NCI-H2029 treated with DMSO at 0.1 percent for 48 hours (cell line): ENCODE results near the gene WFDC11.
"Not testable (repeated sequence)": the region's sequence is repeated elsewhere in the genome, so short reads cannot be mapped to it uniquely, and the experiment has no call there.

ENCODE experiments used
- DNase-seq: peaks from one replicate; lab custom pipeline; 2025; lab: John Stamatoyannopoulos, UW

The WFDC11 gene

DNA sequence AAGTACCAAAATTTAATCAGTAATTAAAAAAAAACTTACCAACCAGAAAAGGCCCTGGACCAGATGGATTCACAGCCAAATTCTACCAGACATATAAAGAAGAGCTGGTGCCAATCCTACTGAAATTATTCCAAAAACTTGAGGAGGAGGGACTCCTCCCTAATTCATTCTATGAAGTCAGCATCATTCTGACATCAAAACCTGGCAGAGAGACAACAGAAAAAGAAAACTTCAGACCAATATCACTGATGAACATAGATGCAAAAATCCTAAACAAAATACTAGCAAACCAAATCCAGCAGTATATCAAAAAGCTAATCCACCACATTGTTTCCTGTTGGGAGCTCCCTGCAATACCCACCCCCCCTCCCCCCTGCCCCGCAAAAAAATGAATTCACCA, at the start of gene WFDC11:
WFDC11 (minus strand) TSS at position 101 of the 400 bp plus-strand sequence. CDS start 19,639 bp downstream, outside the sequence.
- DNase-seq = no peak

DNA sequence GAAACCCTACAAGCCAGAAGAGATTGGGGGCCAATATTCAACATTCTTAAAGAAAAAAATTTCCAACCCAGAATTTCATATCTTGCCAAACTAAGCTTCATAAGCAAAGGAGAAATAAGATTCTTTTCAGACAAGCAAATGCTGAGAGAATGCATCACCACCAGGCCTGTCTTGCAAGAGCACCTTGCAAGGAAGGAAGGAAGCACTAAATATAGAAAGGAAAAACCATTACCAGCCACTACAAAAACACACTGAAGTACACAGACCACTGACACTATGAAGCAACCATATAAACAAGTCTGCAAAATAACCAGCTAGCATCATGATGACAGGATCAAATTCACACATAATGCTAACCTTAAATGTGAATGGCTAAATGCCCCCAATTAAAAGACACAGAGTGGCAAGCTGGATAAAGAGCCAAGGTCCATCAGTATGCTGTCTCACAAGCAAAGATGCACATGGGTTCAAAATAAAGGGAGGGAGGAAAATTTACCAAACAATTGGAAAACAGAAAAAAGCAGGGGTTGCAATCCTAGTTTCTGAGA, 46.2 kb upstream of the WFDC11 start:
- not testable (repeated sequence) for DNase-seq

GRCh38 chr20:45704969-45705637, 35.1 kb upstream of the WFDC11 start, which contains the start of gene WFDC10B:
Gene WFDC10B, minus strand, starts transcription at chr20:45705019. Its CDS starts 19,027 bp downstream, at chr20:45685992.
- peak; percentile 90 for DNase-seq

DNA sequence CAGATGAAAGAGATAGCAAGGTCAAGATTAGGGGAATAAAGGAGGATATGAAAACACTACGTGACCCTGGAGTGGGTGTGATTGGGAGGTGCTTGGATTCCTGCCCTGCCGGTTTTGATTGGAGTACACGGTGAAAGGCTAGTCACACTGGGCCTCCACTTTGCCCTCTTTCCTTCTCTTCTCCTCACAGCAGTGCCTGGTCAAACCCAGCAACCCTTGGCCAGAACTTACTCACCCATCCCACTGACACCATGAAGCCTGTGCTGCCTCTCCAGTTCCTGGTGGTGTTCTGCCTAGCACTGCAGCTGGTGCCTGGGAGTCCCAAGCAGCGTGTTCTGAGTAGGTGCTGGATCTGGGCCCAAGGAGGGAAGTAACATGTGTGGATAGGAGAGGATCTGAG, 31.8 kb upstream of the WFDC11 start, which contains the start of gene WFDC13:
WFDC13 (plus strand) TSS at position 166 of the 400 bp plus-strand sequence; CDS start at position 252, 86 bp downstream.
- no peak for DNase-seq

- no peak for DNase-seq
Observed at GRCh38 chr20:45701104-45701503, 31.1 kb upstream of the WFDC11 start.

GRCh38 chr20:45695496-45695895, 25.5 kb upstream of the WFDC11 start:
- DNase-seq = no peak

GRCh38 chr20:45693346-45693745, 23.3 kb upstream of the WFDC11 start:
- not testable (repeated sequence) for DNase-seq

- peak; percentile 4 for DNase-seq
Observed at GRCh38 chr20:45685896-45686295, 15.9 kb upstream of the WFDC11 start.

DNA sequence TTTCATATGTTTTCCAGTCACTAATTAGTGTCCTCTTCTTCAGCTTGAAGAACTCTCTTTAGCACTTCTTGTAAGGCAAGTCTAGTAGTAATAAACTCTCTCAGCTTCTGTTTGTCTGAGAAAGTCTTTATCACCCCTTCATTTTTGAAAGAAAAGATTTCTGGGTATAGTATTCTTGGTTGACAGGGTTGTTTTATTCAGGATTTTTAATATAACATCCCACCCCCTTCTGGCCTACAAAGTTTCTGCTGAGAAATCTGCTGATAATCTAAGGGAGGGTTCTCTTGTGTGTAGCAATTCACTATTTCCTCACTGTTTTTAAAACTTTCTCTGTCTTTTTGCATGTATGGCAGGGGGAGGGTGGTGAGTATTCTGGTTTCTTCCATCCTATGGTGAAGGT, 9.6 kb upstream of the WFDC11 start:
- no peak for DNase-seq

DNA sequence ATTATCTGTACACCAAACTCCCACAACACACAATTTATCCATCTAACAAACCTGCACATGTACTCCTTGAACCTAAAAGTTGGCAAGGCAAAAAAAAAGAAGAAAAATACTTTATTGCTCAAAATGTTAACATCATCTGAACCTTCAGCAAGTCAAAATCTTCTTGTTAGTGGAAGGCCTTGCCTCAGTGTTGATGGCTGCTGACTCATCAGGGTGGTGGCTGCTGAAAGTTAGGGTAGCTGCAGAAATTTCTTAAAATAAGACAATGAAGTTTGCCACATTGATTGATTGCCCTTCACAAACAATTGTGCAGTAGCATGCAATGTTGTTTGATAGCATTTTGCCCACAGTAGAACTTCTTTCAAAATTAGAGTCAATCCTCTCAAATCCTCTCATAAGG, 2.7 kb upstream of the WFDC11 start:
- no peak for DNase-seq

DNA sequence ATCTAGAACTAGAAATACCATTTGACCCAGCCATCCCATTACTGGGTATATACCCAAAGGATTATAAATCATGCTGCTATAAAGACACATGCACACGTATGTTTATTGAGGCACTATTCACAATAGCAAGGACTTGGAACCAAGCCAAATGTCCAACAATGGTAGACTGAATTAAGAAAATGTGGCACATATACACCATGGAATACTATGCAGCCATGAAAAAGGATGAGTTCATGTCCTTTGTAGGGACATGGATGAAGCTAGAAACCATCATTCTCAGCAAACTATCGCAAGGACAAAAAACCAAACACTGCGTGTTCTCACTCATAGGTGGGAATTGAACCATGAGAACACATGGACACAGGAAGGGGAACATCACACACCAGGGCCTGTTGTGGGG, 13.0 kb downstream of the WFDC11 start:
- not testable (repeated sequence) for DNase-seq

DNA sequence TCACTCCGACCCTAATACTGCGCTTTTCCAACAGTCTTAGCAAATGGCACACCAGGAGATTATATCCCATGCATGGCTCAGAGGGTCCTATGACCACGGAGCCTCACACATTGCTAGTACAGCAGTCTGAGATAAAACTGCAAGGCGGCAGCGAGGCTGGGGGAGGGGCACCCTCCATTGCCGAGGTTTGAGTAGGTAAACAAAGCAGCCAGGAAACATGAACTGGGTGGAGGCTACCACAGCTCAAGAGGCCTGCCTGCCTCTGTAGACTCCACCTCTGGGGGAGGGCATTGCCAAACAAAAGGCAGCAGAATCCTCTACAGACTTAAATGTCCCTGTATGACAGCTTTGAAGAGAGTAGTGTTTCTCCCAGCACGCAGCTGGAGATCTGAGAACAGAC, 18.3 kb downstream of the WFDC11 start:
- DNase-seq = peak; percentile 34

GRCh38 chr20:45649312-45649863, 20.7 kb downstream of the WFDC11 start:
- DNase-seq = no peak

GRCh38 chr20:45647441-45648050, 22.5 kb downstream of the WFDC11 start:
- DNase-seq = no peak

DNA sequence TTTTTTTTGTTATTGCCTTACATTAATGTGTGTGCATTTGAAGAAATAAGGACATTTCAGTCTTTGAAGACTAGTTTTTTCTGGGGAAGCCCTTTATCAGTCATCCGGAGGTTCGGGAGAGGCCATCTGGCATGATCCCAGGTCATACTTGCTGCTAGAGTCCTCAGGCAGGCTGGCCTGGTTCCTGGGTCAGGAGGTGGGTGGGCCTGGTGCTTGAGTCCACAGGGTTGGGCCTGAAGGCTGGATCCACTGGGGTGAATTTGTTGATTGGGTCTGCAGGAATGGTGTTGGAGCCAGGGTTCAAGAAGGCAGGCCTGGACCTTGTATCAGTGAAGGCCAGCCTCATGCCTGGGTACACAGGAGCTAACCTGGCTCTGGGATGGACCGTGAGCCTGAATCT, 23.2 kb downstream of the WFDC11 start:
- no peak for DNase-seq

- not testable (repeated sequence) for DNase-seq
Observed at GRCh38 chr20:45645869-45646268, 24.2 kb downstream of the WFDC11 start.

- DNase-seq = not testable (repeated sequence)
Observed at GRCh38 chr20:45641076-45641475, 29.0 kb downstream of the WFDC11 start.

- DNase-seq = no peak
Observed at GRCh38 chr20:45639687-45640086, 30.4 kb downstream of the WFDC11 start.

DNA sequence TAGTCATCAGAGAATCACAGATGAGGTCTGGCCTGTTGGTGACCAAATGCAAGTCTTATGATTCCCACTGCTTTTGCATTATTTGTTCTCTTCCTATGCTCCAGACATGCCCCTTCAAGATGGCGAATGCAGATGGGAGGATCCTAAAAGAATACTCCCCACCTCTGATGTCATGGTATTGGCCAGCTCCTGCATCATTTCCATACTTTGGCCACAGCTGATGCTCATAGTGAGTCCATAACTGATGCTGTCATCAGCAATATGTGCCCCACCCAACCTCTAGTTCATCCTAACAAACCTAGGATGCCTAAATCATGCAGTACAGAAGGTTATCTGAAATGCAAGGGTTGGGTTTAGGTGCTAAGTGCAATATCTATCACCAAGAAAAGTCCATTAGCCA, 33.5 kb downstream of the WFDC11 start:
- no peak for DNase-seq

DNA sequence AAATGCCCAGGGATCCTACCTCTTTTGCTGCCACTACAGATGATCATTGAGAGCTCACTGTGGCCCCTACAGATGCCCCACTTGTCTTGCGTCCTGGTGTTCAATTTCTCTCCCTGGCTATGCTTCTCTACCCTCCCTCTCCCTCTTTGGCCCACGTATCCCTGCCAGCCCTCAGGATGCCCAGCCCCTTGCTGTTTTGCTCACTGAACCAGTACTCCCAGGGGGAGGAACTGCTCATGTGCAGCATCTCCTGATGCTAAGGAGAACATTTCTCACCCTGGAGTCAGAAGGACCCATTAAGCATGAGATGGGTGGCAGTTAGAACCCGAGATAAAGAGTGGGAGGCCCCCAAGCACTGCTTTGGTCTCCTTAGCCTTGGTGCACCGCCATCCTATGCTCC, 38.9 kb downstream of the WFDC11 start, which contains the start of gene WFDC9:
WFDC9 (minus strand) TSS at position 101 of the 400 bp plus-strand sequence. CDS start 21,103 bp downstream, outside the sequence.
- no peak for DNase-seq

- DNase-seq = no peak
Observed at GRCh38 chr20:45630371-45630770, 39.7 kb downstream of the WFDC11 start.

- peak; percentile 23 for DNase-seq
Observed at GRCh38 chr20:45629496-45630100, 40.4 kb downstream of the WFDC11 start, which contains the start of gene WFDC10A. Gene WFDC10A, plus strand, starts transcription at chr20:45629739. Its CDS starts 75 bp downstream, at chr20:45629814.
